ENCODE results near the gene OVCH1.

- TF ChIP-seq, protein P1, sequence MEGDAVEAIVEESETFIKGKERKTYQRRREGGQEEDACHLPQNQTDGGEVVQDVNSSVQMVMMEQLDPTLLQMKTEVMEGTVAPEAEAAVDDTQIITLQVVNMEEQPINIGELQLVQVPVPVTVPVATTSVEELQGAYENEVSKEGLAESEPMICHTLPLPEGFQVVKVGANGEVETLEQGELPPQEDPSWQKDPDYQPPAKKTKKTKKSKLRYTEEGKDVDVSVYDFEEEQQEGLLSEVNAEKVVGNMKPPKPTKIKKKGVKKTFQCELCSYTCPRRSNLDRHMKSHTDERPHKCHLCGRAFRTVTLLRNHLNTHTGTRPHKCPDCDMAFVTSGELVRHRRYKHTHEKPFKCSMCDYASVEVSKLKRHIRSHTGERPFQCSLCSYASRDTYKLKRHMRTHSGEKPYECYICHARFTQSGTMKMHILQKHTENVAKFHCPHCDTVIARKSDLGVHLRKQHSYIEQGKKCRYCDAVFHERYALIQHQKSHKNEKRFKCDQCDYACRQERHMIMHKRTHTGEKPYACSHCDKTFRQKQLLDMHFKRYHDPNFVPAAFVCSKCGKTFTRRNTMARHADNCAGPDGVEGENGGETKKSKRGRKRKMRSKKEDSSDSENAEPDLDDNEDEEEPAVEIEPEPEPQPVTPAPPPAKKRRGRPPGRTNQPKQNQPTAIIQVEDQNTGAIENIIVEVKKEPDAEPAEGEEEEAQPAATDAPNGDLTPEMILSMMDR (conservative IDR thresholded peaks at IDR 0.05; ENCODE audit: low read length) = no peak
- no peak for TF ChIP-seq EZH2phosphoT487 (IDR thresholded peaks at IDR 0.05; ENCODE audit: borderline replicate concordance, low read depth, low read length)
These were observed 1.7 kb upstream of the OVCH1 start for GRCh38 chr12:29499235-29499634.
